GM18517 (cell line): ENCODE results near the gene SMIM12.
"Not testable (repeated sequence)": the region's sequence is repeated elsewhere in the genome, so short reads cannot be mapped to it uniquely, and the experiment has no call there.

Source experiments
- ATAC-seq: cut with Tn5 transposase; IDR thresholded peaks from one replicate; pipeline ENCODE4 v1.9.1; 2021; ENCODE audit warnings: mild to moderate bottlenecking, moderate library complexity; ENCODE audit not compliant: unreplicated experiment

Gene SMIM12

DNA sequence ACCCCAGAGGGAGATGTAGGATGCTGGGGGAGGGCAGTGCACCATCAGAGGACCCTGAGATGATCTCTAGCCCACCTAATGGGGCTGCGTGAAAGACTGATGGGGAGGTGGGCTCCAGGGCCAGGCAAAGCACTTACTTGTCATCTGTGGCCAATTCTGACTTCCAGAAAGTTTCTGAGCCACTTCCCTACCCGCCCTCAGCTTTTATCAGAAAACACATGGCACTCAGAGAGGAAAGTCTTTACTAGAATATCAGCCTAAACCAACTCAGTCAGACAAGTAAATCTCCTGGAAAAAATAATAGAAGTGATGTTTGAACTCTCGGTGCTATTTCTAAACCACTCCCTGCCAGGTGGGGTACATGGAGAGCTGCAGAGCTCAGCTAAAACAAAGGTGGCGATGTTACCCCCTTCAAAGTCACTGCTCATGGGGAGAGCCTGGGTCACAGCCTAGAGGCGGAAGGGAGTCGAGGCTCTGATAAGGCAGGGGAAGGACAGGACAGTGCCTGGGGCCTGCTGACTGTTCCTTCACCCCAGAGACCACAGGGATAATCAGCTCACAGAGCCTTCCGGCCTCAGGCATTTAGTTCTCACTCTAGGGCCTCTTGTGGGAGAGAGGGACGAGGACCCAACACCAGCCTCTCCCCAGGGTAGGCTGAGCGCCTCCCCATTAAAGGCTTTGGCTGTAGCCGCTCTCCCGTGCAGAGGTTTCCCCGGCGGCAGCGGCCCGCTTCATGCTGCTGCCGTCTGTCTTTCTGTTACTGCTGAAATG lies 14.2 kb downstream of the SMIM12 start:
- no peak for ATAC-seq

DNA sequence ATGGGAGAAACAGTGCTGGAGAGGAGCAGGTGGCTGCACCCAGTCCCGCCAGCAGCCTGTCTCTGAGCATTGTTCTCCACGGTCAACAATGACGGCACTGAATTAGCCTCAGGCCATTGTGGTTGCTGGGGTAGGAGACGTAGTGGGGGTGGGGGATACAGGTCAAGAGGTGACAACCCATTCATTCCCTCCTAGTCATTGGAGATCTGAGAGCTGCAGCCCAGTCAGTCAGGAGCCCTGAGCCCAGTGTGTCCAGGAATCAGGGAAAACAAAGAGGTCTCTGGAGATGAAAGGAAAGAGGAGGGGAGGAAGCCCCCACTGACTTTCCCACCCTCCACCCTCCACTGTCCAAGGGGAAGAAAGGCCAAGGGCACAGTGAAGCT lies 15.3 kb downstream of the SMIM12 start:
- ATAC-seq, result no peak

DNA sequence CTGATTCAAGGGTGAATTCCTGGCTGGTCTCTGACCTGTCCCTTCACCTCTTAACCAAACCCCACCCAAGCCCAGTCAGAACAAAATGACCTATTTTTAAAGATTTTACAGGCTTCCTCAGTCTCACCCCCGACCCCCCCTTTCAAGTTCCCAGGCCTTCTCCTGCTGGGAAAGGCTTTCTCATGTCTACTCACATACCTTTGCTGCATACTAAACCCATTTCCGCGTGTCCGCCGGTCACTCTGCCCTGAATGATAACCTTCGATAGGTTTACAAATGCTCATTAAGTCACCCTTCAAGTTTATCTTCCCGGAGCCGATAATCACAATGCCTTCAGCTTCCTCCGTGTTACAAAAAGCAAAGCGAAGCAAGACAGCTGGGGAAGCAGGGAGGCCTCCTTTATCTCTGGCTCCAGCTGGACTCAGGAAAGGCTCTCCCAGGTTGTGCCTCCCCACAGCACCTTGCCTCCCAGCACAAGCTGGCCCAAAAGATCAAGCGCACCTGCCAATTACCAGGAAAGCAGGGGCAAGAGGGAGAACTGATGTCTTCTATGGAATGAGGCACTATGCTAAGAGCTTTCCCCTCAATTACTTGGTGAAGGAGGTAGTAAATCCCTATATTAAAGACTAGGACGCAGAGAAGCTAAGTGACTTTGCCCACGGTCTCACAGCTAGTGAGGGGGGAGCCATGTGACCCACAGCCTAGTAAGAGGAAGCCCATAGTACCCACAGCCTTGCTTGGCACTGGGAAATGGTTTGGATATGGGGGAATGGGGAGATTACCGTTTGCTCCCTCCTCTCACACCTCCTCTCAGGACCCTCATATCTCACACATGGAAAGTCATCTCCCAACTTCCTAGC lies 15.9 kb downstream of the SMIM12 start:
- ATAC-seq, result no peak

DNA sequence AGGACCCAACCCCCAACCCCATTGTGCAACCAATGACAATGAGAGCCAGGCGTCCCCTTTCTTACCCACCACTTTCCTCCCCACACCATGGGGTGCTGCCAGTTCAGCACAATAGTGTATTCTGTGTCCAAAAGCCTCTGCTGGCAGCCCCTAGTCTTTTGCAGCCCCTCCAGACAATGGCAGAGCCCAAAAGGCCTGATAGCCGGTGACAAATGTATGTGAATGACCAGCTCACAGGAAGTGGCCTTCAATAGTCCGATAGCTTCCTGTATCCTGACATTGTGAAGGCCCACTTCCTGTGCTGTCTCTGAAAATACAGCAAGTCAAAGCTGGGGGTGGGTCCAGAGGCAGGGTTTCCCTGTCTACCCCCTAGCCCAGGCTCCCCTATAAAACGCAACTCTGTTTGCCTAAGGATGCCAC lies 16.6 kb downstream of the SMIM12 start:
- no peak for ATAC-seq

DNA sequence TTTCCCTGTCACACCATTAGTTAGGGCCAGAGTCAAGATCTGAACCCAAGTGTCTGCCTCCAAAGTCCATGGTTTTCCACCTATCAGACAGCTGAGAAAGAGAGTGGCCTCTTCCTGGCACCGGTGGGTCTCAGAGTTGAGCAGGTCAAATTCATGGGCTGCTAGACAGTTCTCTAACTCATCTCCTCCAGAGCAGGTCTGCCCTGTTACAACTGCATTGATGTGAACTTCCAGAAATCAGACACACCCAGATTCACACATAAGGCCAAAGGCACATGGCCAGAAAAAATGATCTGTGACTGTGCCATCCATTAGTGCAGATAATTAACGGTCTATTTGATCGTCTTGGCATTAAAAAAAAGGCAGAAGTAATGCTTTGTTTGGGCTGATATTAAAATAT lies 17.5 kb downstream of the SMIM12 start:
- no peak for ATAC-seq

DNA sequence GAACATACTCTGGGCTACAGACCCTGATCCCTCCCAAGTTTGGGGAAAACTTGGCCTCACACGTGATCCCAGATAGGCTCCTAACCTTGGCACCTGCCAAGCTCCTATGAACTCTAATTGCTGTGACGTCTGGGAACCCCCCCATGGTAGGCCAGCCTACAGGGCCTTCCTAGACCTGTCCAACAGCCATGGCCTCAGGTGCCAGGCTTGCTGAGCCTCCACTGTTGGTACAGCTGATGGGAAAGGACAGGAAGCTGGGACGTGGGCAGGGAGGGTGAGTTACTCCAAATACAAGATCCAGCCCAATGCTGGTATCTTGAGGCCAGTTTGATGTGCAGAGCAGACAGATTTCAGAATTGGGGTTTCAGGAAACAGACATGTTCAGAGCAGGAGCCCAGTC lies 19.1 kb downstream of the SMIM12 start:
- ATAC-seq, result no peak

DNA sequence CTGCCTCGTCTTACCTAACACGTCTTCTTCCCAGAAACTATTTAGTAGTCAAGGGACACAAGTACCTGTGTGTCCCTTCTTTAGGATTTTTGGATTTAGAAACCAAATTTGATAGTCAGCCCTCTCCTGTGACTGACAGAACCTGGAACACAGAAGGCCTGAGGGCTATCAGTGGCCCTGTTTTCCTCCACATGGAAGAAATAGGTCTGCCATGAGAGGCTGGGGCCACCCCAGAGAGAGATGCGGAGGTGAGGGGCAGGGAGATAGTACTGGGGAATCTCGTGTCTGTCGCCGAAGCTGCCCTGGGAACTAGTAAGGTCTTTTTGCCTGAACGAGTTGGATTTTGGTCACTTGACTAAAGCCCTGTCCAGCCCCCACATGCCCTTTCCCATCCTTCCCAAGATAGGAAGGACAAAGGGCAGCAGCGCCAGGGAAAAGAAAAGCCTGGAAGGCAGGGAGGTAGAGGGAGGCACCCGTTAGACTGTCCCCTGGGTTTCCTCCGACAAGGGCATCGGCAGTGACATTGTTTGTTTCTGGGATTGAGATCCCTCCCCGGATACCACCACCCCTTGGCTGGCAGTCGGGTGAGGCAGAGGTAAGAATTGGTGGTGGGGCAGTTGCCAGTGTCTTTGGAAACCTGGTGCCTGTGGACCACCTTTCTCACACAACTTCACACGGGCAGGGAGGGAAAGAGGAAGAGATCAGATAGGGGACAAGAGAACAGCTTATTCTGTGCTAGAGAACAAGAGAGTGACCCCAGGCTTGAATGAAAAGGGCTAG lies 19.8 kb downstream of the SMIM12 start:
- no peak for ATAC-seq

DNA sequence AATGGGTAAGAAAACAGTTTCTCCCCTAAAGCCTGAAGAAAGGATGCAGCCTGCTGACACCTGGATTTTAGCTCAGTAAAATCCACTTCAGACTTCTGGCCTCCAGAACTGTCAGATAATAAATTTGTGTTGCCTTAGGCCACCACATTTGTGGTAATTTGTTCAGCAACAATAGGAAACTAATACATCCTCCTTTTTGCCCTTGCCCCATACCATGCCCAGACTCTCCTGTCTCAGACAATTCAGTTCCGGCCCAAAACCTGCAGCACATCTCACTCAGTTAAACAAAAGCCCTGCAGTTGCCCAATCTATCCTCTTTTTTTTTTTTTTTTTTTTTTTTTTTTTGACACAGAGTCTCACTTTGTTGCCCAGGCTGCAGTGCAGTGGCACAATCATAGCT lies 25.8 kb downstream of the SMIM12 start:
- ATAC-seq, result no peak

DNA sequence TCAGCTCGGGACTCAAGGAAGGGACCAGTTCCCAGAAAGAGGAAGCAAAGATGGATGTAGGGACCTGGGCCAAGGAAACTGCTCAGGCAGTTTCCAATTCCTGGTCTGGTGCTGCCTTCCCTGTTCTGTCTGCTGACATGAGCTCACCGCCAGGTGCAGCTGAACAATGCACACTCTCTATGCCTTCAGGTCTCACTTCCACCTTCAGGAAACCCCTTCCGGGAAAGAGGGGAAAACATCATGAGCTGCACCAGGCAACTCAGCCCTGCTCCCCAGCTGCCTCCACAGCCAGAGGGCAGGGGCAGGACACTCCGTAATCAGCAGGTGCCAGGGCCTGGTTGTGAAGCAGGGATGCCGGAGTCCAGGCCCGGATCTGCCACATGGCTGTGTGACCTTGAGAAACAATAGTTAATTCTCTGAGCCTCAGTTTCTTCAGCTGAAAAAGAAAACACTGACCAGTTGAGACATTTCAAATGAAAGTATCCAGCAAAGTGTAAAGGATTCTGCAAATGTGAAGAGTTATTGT lies 27.8 kb downstream of the SMIM12 start:
- no peak for ATAC-seq

DNA sequence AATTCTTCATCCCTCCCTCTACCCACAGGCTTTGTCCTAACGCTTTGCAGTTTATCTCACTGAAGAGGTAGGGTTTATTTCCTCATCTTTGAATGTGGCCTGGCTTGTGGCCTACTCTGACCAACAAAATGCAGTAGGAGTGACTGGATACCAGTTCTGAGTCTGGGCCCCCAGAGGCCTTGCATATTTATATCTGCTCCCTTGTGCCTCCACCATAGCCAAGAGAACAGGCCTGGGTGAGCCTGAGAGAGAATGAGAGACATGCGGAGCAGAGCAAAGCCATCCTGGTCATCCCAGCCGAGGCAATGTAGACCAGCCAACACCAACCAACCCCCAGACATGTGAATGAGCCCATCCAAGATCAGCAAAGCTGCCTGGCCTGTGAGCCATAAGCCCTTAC lies 30.3 kb downstream of the SMIM12 start:
- ATAC-seq, result no peak

DNA sequence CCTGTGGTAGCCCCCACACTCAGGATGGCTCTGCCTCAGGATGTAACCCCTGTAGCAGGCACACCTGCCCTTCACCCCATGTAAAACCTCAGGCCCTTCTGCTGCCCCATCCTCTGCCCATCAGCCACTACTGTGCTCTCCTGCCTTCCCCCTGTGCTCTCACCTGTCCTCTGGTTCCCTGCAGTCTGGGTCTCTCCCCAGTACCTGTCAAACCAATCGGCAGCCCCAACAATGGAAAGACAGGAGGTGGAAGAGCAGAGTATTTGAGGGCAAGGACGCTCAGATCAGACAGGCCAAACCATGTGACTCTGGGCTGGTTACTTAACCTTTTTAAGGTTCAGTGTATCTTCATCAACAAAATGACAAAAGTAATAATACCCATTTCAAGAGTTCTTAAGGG lies 30.9 kb downstream of the SMIM12 start:
- ATAC-seq, result no peak

DNA sequence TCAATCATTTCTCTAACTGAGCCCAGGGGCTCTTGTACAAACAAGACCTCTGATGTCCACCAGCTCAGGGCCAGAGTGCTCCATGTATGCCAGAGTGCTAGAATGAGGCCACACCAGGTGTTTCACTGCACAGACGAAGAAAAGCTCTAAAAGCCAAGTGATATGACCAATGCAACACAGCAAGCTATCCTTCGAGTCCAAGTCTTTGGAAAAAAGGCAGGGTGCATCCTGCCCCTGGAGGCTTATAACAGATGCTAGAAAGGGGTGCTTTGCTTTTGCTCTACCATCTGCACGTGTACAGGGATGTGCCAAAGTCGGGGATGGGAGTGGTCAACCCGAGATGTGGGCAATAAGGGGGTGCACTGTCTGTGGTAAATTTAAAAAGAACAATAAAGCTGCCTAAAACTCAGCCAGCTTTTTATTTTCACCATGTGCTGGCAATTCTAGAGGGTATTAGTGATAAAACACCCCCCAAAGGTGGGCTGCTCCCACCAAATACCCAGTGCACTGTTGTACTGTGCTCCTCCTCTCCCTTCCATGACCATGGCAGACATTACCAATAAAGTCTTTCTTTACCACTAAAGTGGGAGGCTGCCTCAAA lies 32.1 kb downstream of the SMIM12 start:
- no peak for ATAC-seq

DNA sequence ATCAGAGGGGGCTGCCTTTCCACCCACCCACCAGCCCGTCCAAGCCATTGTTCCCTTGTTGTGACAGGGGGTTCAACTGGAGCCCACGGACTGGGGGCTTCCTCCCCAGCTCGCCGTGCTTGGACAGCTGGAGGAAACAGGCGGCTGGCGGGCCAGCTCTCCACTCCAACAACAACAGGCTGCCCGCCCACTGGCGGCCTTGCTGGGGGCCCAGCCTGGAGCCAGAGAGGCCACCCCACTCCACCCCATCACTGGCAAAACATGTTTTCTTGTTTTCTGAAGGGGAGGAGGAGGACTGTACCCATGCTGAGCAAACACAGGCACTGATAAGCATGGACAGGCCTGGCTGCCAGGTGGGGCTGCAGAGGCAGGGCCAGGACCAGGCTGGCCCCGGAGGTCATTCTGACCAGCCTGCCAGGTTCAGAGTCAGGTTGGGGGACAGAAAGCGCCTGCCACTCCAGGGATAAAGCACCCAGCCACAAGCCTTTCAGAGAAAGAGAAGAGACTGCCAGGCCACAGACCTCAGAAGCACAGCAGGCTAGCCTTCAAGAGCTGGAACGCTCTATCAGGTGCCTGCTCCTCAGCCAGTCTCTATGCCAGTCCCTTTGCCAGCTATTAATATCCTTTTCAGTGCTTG lies 34.0 kb downstream of the SMIM12 start:
- ATAC-seq, result no peak

DNA sequence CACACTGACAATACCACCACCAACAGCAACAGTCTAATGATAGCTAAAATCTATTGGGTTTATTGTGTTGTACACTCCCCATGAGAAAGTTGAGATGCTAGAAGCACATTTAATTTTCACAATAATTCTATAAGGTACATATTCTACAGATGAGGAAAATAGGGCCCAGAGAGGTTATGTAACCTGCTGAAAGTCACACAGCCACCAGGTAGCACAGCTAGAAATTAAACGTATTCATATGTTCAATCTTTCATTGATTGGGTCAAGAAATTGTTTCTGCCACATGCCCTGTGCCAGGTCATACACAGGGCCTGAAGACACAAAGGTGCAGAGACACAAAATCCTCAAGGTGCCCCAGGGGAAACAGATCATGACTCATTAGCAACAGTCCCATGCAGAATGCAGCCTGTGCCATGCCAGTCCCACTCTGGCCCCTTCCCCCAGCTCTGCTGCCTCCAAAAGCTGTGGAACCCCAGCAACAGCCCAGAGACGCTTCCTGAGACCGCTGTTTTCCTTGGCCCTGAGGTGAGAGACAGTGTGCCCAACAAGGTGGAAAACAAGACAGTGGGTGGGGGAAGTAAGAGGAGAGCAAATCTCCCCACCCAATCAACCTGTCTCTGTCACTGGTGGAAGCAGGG lies 34.6 kb downstream of the SMIM12 start:
- ATAC-seq, result no peak

DNA sequence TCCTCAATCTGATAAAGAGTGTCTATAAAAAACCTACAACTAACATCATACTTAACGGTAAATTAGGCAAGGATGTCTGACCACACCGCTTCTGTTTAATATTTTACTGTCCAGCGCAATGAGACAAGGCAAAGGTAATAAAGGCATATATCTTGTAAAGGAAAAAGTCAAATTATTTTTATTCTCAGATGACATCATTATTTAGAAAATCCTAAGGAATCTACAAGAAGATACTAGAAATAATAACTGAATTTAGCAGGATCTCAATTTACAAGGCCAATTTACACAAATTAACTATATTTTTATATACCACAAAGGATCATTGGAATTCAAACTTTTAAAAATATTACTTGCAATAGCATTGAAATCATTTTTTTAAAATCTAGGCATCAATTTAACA lies 37.3 kb downstream of the SMIM12 start:
- no peak for ATAC-seq

DNA sequence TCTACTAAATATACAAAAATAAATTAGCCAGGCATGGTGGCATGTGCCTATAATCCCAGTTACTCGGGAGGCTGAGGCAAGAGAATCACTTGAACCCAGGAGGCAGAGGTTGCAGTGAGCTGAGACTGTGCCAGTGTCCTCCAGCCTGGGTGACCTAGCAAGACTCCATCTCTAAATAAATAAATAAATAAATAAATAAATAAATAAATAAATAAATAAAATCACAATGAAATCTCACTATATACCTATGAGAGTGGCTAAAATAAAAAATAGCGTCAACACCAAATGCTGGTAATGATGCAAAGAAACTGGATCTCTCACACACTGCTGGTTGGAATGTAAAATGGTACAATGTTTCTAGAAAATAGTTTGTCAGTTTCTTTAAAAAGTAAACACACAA lies 40.7 kb downstream of the SMIM12 start:
- ATAC-seq, result not testable (repeated sequence)

DNA sequence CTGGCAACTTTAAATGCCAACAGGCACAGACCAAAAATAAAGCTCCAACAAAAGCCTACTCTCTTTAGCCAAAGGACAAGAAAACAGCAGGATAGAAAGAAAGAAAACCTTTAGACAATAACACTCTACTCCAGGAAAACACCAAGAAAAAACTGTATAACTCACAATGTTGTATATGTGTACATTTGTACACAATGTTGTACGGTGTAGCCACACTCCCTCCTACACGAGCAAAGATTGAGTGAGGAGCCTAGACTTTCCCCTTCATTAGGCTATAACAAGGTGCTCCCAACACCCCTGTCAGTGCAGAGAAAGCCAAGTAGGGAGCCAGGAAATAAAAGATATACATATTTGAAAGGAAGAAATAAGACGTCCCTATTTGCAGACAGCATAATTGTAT lies 42.8 kb downstream of the SMIM12 start:
- no peak for ATAC-seq

DNA sequence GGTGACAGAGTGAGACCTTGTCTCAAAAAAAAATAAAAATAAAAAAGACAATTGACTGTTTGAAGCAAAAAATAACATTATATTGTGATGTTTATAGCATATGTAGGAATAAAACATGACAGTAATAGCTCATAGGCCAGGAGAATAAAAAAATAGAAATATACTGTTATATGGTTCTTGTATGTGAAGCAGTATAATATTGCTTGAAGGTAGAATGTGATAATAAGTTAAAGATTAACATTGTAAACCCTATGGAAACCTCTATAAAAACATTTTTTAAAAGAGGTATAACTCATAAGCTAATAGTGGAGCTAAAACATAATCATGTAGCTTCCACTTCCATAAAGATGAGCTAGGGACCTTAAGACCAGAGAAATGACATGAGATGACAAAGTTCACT lies 43.2 kb downstream of the SMIM12 start:
- no peak for ATAC-seq

DNA sequence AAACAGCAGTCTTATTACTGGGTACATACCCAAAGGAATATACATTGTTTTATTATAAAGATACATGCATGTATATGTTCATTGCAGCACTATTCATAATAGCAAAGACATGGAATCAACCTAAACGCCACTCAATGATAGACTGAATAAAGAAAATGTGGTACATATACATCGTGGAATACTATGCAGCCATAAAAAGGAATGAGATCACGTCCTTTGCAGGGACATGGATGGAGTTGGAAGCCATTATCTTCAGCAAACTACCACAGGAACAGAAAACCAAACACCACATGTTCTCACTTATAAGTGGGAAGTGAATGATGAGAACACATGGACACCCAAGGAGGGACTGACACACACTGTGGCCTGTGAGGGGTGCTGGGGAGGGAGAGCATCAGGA lies 48.8 kb downstream of the SMIM12 start:
- ATAC-seq, result not testable (repeated sequence)
